Measurements from ENCODE around the gene PBRM1.

PBRM1 gene

DNA sequence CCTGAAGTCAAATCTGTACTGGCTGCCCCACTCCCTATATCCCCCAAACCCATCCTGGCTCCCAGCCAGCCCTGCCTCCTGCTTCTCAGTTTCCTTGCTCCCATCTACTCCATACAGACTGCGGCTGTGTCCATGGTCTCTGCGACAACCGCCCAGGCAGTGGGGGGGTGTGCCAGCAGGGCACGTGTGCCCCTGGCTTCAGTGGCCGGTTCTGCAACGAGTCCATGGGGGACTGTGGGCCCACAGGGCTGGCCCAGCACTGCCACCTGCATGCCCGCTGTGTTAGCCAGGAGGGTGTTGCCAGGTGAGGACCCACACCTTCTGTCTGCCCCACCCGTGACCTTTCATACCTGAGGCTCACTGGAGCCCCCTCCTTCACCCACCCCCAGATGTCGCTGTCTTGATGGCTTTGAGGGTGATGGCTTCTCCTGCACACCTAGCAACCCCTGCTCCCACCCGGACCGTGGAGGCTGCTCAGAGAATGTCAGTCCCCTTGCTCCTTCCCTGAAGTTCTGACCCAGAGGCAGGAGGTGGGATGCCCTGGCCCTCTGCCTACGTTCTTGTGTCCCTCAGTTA lies 175.9 kb downstream of the PBRM1 start:
- DNase-seq = no peak

DNA sequence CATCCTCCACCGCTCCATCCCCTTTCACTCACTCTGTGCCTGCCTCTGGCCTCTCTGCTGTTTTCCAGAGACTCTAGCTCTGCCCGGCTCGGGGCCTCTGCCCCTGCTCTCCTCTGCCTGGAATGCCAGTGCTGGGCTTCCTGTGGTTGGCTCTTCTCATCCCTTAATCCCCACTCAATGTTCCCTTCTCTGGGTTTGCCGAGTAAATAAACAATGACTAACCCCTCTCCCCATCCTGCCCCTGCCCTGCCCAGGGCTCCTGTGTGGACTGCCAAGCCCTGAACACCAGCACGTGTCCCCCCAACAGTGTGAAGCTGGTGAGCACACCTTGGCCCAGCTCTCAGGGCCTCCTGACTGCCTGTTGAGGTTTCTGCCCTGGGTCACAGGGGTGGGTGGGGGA lies 178.4 kb downstream of the PBRM1 start:
- DNase-seq = no peak

DNA sequence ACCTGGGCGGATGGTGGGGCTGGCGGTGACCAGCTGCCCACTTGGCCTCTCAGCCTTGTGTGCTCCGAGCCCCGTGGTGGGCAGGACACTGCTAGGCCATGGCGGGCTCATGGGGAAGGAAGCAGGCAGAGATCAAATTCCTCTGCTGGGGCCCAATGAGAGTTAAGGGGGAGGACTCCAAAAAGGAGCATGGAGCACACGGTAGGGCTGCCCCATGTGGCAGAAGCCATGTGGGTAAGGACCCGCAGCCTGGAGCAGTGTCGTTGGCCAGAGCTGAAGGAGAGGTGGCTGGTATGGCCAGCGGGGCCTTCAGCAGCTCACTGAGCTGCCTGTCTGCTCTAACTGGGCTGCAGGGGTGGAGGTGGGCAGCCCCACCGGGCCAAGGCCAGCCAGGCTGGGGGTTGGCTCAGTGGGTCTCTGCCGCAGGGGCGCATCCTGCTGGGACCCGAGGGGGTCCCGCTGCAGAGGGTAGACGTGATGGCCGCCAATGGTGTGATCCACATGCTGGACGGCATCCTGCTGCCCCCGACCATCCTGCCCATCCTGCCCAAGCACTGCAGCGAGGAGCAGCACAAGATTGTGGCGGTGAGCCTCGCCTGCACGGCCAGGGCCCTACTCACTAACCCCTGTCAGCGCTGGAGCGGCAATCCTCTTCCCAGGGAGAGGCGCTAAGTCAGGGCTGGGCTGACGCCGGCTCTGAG lies 179.3 kb downstream of the PBRM1 start:
- DNase-seq = no peak

DNA sequence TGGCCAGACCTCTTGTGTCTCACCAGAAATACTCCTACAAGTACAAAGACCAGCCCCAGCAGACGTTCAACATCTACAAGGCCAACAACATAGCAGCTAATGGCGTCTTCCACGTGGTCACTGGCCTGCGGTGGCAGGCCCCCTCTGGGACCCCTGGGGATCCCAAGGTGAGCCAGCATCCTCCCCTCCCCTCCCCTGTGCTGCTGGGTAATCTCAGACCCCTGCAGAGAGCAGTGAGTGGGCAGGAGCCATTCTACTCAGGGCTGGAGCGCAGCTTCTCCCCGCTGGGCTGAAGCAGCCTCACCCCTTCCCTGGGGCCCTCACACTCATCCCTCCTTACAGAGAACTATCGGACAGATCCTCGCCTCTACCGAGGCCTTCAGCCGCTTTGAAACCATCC lies 180.7 kb downstream of the PBRM1 start:
- no peak for DNase-seq

DNA sequence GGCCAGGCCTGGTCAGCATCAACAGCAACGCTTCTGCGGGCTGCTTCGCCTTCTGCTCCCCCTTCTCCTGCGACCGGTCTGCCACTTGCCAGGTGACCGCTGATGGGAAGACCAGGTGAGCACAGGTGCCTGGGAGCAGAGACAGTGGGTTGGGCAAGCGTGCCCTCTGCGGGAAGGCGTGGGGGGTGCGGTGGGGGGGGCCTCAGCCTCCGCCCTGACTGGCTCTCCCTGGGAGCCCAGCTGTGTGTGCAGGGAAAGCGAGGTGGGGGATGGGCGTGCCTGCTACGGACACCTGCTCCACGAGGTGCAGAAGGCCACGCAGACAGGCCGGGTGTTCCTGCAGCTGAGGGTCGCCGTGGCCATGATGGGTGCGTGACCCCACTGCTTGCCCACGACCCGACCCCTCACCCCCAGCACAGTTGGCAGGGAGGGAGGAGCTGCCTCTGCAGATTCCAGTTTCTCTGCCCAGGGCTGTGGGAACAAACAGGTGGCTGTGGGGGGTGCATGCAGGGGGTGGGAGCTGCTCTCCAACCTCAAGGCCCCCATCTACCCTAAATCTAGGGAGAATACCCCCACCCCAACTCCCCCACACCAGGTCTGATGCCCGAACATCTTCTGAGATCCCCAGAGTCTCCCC lies 181.8 kb downstream of the PBRM1 start:
- no peak for DNase-seq

DNA sequence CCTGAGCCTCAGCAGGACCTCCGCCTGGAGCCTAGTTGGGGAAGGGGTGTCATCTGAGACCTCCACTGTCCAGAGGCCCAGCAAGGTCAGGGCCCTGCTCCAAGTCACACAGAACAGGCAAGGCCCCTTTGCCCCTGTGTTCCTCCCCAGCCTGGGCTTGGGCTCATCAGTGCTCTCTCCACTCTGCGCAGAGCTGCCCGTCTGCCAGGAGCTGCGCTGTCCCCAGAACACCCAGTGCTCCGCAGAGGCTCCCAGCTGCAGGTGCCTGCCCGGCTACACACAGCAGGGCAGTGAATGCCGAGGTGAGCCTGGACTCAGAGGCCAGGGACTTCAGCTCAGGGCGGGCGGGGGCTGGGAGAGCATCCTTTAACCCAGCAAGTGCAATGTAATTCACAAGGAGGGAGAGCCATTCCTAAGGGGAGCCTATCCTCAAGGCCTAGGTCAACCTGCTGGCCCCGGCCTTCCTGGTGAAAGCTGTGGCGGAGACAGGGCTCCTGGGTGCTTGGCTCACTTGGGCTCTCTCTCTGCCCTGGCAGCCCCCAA lies 182.8 kb downstream of the PBRM1 start:
- DNase-seq = no peak

DNA sequence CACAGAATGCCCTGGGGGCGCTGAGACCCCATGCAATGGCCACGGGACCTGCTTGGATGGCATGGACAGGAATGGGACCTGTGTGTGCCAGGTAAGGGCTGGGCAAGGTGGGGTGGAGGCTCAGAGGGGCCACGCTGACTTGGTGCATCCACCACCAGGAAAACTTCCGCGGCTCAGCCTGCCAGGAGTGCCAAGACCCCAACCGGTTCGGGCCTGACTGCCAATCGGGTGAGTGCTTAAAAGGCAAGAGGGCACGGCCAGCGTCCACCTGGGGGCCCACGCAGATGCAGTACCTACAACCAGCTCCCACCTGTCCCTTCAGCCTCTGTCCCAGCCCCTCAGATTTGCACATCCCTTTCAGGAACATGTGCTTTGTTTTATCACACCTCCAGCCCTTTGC lies 183.7 kb downstream of the PBRM1 start:
- DNase-seq = no peak

DNA sequence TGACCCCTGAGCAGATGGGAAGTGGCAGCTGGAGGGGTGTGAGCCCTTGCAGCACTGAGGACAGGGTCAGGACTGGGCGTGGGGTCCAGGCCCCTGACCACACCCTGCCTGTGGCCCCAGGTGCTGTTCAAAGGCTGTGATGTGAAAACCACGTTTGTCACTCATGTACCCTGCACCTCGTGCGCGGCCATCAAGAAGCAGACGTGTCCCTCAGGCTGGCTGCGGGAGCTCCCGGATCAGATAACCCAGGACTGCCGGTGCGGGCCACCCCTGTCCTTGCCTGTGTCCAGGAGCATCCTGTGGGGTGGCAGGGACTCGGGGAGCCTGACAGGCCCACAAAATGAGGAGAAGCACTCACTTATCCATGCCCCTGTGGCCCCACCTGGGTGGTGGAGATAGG lies 184.7 kb downstream of the PBRM1 start:
- no peak for DNase-seq

DNA sequence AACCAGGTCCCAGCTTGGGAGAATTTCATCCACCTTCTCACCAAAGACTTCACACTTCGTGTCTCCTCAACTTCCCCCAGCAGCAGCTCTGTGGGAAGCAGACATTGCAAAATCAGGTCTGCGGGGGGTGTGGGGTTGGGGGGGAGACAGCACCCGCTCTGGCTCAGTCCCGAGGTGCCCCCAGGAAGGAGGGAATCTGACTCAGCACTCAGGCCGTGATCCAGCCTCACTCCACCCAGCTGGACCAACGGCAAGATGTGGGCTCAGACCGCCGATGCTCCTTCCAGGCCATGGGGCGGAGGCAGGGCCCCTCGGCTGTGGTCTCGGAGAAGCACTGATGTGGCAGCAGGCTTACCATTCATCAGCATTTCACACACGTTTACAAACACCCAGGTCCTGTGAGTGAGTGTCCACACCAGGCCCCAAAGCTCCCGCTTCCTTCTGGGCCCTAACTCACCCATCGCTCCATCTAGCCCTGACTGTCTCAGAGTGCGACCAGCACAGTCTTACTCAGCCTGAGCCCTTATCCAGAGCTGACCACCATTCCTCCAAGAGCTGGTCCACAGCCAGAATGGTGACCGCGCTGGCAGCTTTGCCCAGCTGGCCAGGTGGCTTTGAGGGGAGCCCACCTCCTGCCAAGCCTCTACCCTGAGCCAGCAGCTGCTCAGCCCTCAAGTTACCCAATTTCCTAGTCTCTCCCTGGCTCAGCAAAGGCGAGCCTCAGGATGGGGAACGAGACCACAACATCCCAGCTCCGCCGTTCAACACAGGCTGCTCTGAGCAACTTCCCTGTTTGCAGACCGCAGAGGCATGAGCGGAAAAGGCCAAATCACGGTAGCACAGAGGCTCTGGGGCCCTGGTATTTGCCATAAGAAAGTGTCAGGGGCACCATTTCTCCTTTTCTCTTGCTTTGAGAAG lies 187.3 kb downstream of the PBRM1 start:
- no peak for DNase-seq

DNA sequence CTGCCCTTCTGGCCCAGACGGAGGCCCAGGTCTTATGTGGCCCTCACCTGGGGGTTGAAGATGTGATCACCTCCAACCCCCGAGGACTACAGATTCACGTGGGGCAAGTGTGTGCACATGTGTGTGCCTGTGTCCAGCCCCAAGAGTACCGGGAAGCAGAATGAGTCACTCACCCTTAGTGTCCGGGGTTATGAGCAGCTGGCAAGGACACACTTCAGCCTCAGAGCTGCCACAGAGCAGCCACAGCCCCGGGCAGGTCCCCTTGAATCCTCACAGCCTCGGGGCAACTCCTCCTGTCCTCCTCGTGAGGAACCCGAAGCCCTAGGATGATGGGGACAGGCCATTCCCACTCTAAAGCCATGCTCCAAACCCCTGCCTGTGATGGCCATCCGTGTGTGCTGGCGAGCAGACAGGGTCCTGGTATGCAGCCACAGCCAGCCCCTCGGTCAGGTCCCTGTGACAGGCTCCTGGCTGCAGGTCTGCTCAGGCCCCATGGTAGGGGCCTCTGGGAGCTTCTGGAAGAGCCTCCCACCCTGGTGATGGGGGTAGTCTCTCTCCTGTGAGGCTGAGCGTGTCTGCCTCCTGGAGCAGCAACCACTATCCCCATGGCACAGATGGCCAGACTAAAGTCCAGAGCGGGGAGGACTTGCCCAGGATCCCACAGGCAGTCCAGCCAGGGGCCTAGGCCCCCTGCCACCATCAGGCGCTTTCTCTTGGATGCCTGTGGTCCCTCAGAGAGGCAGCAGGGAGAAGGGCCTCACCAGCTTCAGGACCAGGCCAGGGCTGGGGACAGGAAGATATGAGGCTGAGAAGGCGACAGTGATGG lies 189.7 kb downstream of the PBRM1 start:
- DNase-seq = no peak

Measured in T-helper 2 cell (primary cell).